Prostate gland (tissue), 2 donors: ENCODE data around the gene NDP.

ENCODE experiments used
- POLR2A ChIP-seq: fragments of 450-650 bp; IDR thresholded peaks from one replicate; pipeline ENCODE4 v1.6.1; 2016; ENCODE audit warnings: antibody characterized with exemption, mild to moderate bottlenecking
- POLR2AphosphoS5 ChIP-seq: sonication (generic); formaldehyde crosslinking; IDR thresholded peaks from one replicate; pipeline ENCODE4 v1.6.1; 2017; ENCODE audit warnings: antibody characterized with exemption
- TF ChIP-seq, protein P1 (sequence below), 4 experiments: fragments of 200-600 bp in 2 of 4; fragments of 450-650 bp in 2 of 4; sonication (generic) in 2 of 4; IDR thresholded peaks; 1 replicate in 3 of 4; 2 replicates in 1 of 4; pipeline ENCODE4 v1.5.1; 2016 to 2019; ENCODE audit warnings: antibody characterized with exemption in 4 of 4, mild to moderate bottlenecking in 2 of 4, moderate library complexity in 2 of 4

DNA sequence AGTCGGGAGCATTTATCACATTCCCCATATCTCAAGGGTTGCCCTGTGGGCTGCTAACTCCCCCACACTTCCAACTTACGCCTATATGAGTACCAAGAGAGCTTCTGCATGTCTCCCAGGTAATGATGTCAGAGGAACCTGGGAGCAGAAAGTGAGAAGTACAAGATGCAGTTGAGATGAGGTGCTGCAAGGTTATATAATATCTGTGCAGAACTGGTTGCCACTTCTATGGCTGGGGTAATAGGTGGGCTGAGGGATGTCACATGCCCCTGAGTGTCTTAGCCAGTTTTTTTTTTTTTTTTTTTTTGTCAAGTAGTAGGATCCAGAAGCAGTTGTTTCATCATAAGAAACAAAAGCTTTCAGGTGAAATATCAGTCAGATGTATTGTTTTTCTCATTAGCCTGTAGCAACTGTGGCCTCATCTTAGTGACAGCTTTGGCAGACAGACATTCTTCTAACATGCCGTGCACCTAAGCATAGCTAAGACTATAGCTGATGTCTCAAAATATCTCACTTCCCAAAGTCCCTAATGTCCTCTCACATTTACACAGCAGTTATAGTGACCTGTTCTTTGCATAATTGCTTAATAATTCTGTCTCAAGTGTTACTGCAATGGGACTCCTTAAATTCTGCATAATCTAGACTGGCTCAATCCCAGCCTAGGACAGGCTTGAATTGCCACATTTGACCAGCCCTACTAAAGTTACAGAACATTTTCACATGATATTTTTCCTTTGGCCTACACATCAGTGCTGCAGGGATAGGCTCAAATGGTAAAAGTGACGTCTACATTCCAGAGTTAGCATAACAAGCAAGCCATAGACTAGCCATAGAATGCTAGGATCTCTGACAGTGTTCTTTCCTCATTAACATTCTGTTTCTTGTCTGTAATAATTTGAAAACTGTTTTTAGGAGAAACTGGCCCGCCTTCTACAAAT, 73.0 kb downstream of the NDP start:
- TF ChIP-seq, protein P1, sequence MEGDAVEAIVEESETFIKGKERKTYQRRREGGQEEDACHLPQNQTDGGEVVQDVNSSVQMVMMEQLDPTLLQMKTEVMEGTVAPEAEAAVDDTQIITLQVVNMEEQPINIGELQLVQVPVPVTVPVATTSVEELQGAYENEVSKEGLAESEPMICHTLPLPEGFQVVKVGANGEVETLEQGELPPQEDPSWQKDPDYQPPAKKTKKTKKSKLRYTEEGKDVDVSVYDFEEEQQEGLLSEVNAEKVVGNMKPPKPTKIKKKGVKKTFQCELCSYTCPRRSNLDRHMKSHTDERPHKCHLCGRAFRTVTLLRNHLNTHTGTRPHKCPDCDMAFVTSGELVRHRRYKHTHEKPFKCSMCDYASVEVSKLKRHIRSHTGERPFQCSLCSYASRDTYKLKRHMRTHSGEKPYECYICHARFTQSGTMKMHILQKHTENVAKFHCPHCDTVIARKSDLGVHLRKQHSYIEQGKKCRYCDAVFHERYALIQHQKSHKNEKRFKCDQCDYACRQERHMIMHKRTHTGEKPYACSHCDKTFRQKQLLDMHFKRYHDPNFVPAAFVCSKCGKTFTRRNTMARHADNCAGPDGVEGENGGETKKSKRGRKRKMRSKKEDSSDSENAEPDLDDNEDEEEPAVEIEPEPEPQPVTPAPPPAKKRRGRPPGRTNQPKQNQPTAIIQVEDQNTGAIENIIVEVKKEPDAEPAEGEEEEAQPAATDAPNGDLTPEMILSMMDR (IDR thresholded peaks at IDR 0.05): no peak
- TF ChIP-seq POLR2A (no peak), POLR2AphosphoS5 (no peak)
